Choroid plexus epithelial cell (primary cell): ENCODE measurements around the gene PSMG4.

ENCODE experiments used
- DNase-seq: peaks from one replicate; pipeline ENCODE4 v3.0.0-alpha.2; 2010; ENCODE audit warnings: low read depth
- H3K4me3 ChIP-seq: 2 replicates; pipeline ENCODE4 v1.5.1; 2011; ENCODE audit warnings: low read depth, mild to moderate bottlenecking, control low read depth, low read length, moderate library complexity
- TF ChIP-seq, protein P1 (sequence below): conservative IDR thresholded peaks from 2 replicates; pipeline ENCODE4 v1.5.1; 2011; ENCODE audit warnings: low read depth, mild to moderate bottlenecking, control low read depth, inconsistent platforms, low read length, moderate library complexity

Gene PSMG4

DNA sequence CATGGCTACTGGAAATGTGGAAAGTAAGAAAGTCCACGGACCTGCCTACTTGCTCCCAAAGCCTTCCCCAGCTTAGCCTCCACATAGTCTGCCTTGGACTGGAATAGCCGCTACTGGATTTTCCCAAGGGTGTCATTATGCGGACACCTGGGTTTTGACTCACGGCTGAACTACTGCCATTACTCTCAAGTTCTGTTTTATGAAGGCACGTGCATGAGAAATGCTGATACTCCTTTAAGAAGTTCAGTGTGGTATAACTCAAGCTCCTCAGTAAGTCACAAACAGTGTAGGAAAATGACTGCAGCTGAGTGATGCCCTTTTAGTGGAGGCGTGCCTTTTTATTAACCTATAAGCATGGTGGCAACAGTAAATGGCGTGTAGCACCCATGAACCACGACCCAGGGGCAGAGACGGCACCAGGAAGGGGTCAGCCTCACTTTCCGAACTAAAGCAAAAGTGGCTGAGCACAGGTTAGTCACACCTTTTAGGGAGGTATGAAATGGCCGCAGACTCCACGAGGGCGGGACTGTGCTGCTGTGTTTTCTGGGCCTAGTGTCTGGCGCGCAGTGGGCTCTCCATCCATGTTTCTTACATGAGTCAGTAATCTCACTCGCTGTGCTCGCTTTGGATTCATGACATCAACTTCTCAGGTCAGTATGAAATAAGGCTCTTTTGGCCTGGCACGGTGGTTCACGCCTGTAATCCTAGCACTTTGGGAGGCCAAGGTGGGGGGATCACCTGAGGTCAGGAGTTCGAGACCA lies 23.9 kb downstream of the PSMG4 start:
- no peak for DNase-seq

DNA sequence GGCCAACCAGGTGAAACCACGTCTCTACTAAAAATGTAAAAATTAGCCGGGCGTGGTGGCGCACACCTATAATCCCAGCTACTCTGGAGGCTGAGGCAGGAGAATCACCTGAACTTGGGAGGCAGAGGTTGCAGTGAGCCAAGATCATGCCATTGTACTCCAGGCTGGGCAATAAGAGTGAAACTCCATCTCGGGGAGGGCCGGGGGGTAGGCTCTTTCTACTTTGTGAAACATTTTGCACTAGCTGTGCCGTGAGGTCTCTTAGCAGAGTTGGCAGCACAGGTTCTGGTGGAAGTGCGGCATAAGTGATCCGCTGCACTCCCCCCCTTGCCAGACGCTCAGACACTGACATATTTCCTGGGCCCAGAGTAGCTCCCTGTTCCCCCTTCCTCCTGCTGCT lies 24.5 kb downstream of the PSMG4 start:
- no peak overlapping the region for H3K4me3 ChIP-seq
- TF ChIP-seq, protein P1, sequence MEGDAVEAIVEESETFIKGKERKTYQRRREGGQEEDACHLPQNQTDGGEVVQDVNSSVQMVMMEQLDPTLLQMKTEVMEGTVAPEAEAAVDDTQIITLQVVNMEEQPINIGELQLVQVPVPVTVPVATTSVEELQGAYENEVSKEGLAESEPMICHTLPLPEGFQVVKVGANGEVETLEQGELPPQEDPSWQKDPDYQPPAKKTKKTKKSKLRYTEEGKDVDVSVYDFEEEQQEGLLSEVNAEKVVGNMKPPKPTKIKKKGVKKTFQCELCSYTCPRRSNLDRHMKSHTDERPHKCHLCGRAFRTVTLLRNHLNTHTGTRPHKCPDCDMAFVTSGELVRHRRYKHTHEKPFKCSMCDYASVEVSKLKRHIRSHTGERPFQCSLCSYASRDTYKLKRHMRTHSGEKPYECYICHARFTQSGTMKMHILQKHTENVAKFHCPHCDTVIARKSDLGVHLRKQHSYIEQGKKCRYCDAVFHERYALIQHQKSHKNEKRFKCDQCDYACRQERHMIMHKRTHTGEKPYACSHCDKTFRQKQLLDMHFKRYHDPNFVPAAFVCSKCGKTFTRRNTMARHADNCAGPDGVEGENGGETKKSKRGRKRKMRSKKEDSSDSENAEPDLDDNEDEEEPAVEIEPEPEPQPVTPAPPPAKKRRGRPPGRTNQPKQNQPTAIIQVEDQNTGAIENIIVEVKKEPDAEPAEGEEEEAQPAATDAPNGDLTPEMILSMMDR = no peak
- DNase-seq = no peak

More for the DNA sequence above, 23.9 kb downstream of the PSMG4 start:
- TF ChIP-seq, protein P1 = no peak
- H3K4me3 ChIP-seq = no peak overlapping the region

DNA sequence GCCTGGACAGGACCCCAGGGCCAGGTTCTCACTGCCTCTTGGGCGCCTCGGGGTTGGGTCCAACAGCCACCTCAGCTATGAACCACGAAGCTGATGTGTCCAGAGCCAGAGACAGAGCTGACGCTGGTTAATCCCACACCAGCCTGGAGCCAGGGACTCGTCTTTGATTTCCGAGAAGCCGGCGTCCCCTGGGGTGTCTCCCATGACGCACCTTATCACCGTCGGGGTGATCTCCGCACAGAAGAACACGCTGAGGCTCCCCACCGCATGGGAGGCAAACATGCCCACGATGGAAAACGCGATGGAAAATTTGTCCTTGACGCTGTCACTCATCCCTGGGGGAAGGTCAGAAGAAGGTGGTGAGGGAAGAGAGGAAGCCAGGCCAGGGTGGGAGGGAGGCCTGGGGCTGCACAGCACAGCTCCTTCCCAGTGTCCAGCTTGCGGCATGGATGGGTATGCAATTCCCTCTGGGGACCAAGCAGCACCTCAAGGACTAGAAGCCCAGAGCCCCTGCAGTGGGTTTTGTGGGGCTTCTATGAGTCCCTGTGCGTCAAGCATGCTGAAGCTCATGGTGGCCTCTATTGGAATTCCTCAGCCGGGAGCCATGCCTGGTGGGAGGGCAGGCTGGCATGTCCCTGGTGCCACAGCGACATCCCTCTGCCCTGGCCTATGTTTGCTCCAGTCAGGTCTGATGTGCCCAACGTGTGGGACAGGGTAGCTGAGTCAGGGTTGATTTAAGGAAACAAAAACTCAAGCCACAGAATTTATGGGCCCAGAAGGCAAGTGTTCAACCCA lies 25.1 kb downstream of the PSMG4 start:
- no peak for DNase-seq
- no peak overlapping the region for H3K4me3 ChIP-seq
- TF ChIP-seq, protein P1 = no peak

DNA sequence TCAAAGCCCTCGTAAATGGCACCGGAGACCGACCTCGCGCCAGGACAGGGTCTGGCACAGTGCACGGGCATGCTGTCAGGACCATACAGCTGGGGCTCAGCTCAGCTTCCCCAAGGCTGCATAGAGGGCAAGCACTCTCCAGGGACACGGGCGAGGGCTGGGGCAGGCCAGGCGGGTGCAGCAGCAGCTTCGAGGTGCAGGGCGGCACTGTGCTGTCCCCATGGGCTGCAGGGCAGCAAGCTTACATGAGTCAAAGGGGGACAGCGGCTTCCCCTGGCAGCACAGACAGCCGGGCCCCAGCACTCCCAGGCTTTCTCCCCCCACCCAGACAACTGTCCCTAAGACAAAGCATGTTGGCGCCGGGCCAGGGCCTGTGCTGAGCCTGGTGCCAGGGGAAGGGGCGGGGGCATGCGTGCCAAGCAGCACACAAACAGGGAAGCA lies 25.7 kb downstream of the PSMG4 start:
- TF ChIP-seq, protein P1 = no peak
- no peak for DNase-seq
- H3K4me3 ChIP-seq = no peak overlapping the region

DNA sequence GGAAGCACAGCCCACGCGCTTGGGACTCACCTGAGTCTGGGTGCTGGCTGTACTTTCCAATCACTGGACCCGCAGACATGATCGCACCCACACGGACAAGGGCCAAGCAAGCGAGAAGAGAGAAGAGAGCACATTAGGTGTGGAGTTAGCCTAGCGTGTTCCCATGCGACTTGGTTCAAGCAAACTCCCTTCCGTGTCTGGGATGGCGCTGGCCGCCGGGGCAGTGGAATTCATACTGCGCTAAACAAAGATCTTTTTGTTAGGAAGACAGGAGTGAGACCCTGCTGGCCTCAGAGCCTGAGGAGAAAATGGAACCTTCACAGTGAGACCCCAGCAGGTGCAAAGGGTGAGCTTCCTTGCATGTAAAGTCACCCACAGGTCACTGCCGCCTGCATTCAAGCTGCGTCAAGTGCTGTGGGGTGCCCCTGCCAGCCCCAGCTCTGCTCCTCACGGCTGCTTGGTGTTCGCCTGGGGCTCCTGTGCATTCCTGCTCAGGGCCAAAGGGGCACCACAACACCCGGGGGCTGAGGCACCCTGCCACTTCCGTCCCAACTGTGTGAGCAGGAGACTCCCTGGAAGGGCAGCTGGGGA lies 26.4 kb downstream of the PSMG4 start:
- no peak for DNase-seq
- no peak overlapping the region for H3K4me3 ChIP-seq
- TF ChIP-seq, protein P1 = no peak

DNA sequence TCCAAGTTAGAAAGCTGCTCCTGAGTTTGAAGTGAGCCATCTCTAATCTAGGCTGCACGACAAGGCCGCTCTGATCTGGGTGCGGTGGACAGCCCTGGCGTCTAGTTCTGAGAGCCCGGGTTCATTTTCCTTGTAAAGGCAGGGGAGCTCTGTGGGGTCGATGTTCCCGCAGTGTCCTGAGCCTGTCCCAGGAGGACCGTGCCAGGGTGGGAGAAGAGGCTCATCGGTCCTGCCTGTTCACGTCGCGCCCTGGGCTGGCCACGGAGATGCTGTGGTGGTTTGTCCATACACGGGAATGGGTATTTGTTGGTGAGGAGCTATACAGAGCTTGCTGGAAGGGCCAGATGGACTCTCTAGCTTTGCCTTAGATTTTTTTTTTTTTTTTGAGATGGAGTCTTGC lies 27.0 kb downstream of the PSMG4 start:
- no peak for DNase-seq
- TF ChIP-seq, protein P1 = no peak
- H3K4me3 ChIP-seq = no peak overlapping the region
